ENCODE data around the gene MS4A15. TPM values are rescaled to one million over a fixed set of nuclear protein-coding genes. Genes with fewer than 3 reads are reported as not detected.
"Not testable (repeated sequence)": the region's sequence is repeated elsewhere in the genome, so short reads cannot be mapped to it uniquely, and the experiment has no call there.

Gene MS4A15
- total RNA-seq, 6 donors from 2014 or later, result 65.5 to 227 (median 120) TPM

- no peaks in the 10 kb centered on the region for H3K27me3 ChIP-seq
- ATAC-seq (ENCODE audit: low FRiP score in 2 of 2) (no peak), DNase-seq (no peak)
- TF ChIP-seq POLR2AphosphoS5 (IDR thresholded peaks at IDR 0.05) (no peak), EP300 (IDR thresholded peaks at IDR 0.05) (no peak), CTCF (IDR thresholded peaks at IDR 0.05) (no peak), POLR2A (IDR thresholded peaks at IDR 0.05) (no peak)
- no peak overlapping the region for H3K27ac ChIP-seq
- 78 to 81% methylated on average over 6 to 8 of the region's 8 CpGs for WGBS, 2 donors
- no peaks in the 10 kb centered on the region for H3K36me3 ChIP-seq
- H3K9me3 ChIP-seq, result no peaks in the 10 kb centered on the region
- H3K4me1 ChIP-seq, result no peaks in the 10 kb centered on the region
- H3K4me3 ChIP-seq, result no peak overlapping the region
Observed at GRCh38 chr11:60748821-60749220, 7.8 kb upstream of the MS4A15 start.

- H3K36me3 ChIP-seq, result no peaks in the 10 kb centered on the region
- TF ChIP-seq EP300 (IDR thresholded peaks at IDR 0.05), result no peak
- TF ChIP-seq POLR2A (IDR thresholded peaks at IDR 0.05), result no peak
- no peak for TF ChIP-seq POLR2AphosphoS5 (IDR thresholded peaks at IDR 0.05)
- no peak for TF ChIP-seq CTCF (IDR thresholded peaks at IDR 0.05)
- H3K4me1 ChIP-seq, result peaks cover 0 to 3% (median 0%) of the 10 kb centered on the region in 4 donors
- H3K9me3 ChIP-seq, result no peaks in the 10 kb centered on the region
- no peak overlapping the region for H3K4me3 ChIP-seq
- DNase-seq (no peak), ATAC-seq (ENCODE audit: low FRiP score in 2 of 2) (no peak)
- WGBS, 2 donors, result 64 to 68% methylated on average over 3 of the region's 3 CpGs
- H3K27ac ChIP-seq, result no peak overlapping the region
- no peaks in the 10 kb centered on the region for H3K27me3 ChIP-seq
Observed at GRCh38 chr11:60750911-60751310, 5.8 kb upstream of the MS4A15 start.

- Histone ChIP-seq H3K27ac (no peak overlapping the region), H3K27me3 (no peaks in the 10 kb centered on the region), H3K9me3 (no peaks in the 10 kb centered on the region), H3K36me3 (no peaks in the 10 kb centered on the region), H3K4me3 (no peak overlapping the region), H3K4me1 (peaks cover 0 to 5% (median 0%) of the 10 kb centered on the region in 4 donors)
- ATAC-seq (ENCODE audit: low FRiP score in 2 of 2), result no peak
- DNase-seq, result no peak
- TF ChIP-seq CTCF (IDR thresholded peaks at IDR 0.05), result no peak
- TF ChIP-seq POLR2AphosphoS5 (IDR thresholded peaks at IDR 0.05), result no peak
- no peak for TF ChIP-seq EP300 (IDR thresholded peaks at IDR 0.05)
- TF ChIP-seq POLR2A (IDR thresholded peaks at IDR 0.05), result no peak
- 38 to 53% methylated on average over 4 of the region's 4 CpGs for WGBS, 2 donors
Observed at GRCh38 chr11:60753309-60753708, 3.4 kb upstream of the MS4A15 start.

GRCh38 chr11:60754887-60755286 lies 1.8 kb upstream of the MS4A15 start:
- Histone ChIP-seq H3K4me3 (no peak overlapping the region), H3K27ac (no peak overlapping the region), H3K36me3 (no peaks in the 10 kb centered on the region), H3K27me3 (no peaks in the 10 kb centered on the region), H3K9me3 (no peaks in the 10 kb centered on the region), H3K4me1 (peaks cover 0 to 5% (median 0%) of the 10 kb centered on the region in 4 donors)
- TF ChIP-seq CTCF (IDR thresholded peaks at IDR 0.05) (no peak), EP300 (IDR thresholded peaks at IDR 0.05) (no peak), POLR2A (IDR thresholded peaks at IDR 0.05) (no peak), POLR2AphosphoS5 (IDR thresholded peaks at IDR 0.05) (no peak)
- 86 to 95% methylated on average over 6 of the region's 6 CpGs for WGBS, 2 donors
- no peak for DNase-seq
- no peak for ATAC-seq (ENCODE audit: low FRiP score in 2 of 2)

- H3K27me3 ChIP-seq, result no peaks in the 10 kb centered on the region
- H3K36me3 ChIP-seq, result no peaks in the 10 kb centered on the region
- no peaks in the 10 kb centered on the region for H3K9me3 ChIP-seq
- H3K27ac ChIP-seq, result peak overlapping the region in 3 of 4 donors; percentile 48 to 64 (median 61)
- ATAC-seq (ENCODE audit: low FRiP score in 2 of 2) (peak in 1 of 2 donors; percentile 20), DNase-seq (no peak)
- peaks cover 0 to 5% (median 0%) of the 10 kb centered on the region in 4 donors for H3K4me1 ChIP-seq
- TF ChIP-seq POLR2AphosphoS5 (IDR thresholded peaks at IDR 0.05), result no peak
- TF ChIP-seq POLR2A (IDR thresholded peaks at IDR 0.05), result no peak
- no peak for TF ChIP-seq EP300 (IDR thresholded peaks at IDR 0.05)
- TF ChIP-seq CTCF (IDR thresholded peaks at IDR 0.05), result no peak
- WGBS, 2 donors, result 88 to 90% methylated on average over 19 of the region's 19 CpGs
- H3K4me3 ChIP-seq, result peak overlapping the region in 3 of 4 donors; percentile 20 to 27 (median 24)
Observed at GRCh38 chr11:60757231-60757800, 649 bp downstream of the MS4A15 start.

- not testable (repeated sequence) for ATAC-seq (ENCODE audit: low FRiP score in 2 of 2); H3K36me3 ChIP-seq; DNase-seq; H3K9me3 ChIP-seq; H3K27ac ChIP-seq; H3K4me1 ChIP-seq; H3K27me3 ChIP-seq
- peak overlapping the region in 3 of 4 donors; percentile 20 to 27 (median 24) for H3K4me3 ChIP-seq
- 90 to 93% methylated on average over 4 of the region's 4 CpGs for WGBS, 2 donors
Observed at GRCh38 chr11:60758671-60759070, 2.0 kb downstream of the MS4A15 start.

GRCh38 chr11:60759438-60760225 lies 3.0 kb downstream of the MS4A15 start:
- DNase-seq; H3K36me3 ChIP-seq; H3K27me3 ChIP-seq; ATAC-seq (ENCODE audit: low FRiP score in 2 of 2); H3K9me3 ChIP-seq: not testable (repeated sequence)
- H3K4me3 ChIP-seq, result peak overlapping the region in 2 of 4 donors; percentile 24 to 27
- 66 to 69% methylated on average over 22 of the region's 22 CpGs for WGBS, 2 donors
- H3K27ac ChIP-seq, result peak overlapping the region in 1 of 4 donors; percentile 39
- peaks cover 0 to 13% (median 0%) of the 10 kb centered on the region in 4 donors for H3K4me1 ChIP-seq

All from upper lobe of left lung (tissue), 6 donors.